ENCODE results near the gene C1QTNF2. TPM values are rescaled to one million over a fixed set of nuclear protein-coding genes. Genes with fewer than 3 reads are reported as not detected.
"Not testable (repeated sequence)": the region's sequence is repeated elsewhere in the genome, so short reads cannot be mapped to it uniquely, and the experiment has no call there.

Gene C1QTNF2
- total RNA-seq, 1 donor from 2014 or later = 0.31 TPM

DNA sequence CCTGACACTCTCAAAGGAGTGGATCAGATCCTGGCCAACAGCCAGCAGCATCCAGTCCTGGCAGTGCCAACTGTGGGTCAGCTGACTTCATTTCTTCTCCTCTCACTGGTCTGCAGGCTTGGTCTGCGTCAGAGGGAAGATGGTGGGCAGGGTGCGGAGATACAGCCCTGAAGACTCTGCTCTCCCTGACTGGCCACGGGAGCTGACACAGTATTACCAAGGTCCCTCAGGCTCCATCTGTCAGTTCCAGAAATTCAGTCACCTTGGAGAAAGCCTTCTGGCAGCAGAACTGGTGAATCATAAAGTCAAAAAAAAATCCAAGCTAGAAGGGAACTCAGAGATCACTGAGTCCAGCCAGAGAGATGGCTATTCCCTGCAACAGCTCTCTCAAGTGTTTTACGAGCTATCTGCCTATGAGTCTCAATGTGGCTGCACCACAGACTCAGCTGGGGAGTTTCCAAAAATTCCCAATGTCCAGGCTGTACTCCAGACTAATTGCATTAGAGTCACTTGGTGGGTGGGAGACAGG lies 27.9 kb downstream of the C1QTNF2 start:
- H3K27me3 Mint-ChIP-seq = no peaks in the 10 kb centered on the region
- DNase-seq (ENCODE audit: extremely low spot score, unreplicated experiment) = no peak
- H3K9me3 Mint-ChIP-seq = no peaks in the 10 kb centered on the region
- no peaks in the 10 kb centered on the region for H3K36me3 Mint-ChIP-seq
- H3K4me1 Mint-ChIP-seq (ENCODE audit: unreplicated experiment) = no peaks in the 10 kb centered on the region
- no peak overlapping the region for H3K27ac Mint-ChIP-seq
- no peak overlapping the region for H3K4me3 Mint-ChIP-seq
- TF ChIP-seq, protein P1, sequence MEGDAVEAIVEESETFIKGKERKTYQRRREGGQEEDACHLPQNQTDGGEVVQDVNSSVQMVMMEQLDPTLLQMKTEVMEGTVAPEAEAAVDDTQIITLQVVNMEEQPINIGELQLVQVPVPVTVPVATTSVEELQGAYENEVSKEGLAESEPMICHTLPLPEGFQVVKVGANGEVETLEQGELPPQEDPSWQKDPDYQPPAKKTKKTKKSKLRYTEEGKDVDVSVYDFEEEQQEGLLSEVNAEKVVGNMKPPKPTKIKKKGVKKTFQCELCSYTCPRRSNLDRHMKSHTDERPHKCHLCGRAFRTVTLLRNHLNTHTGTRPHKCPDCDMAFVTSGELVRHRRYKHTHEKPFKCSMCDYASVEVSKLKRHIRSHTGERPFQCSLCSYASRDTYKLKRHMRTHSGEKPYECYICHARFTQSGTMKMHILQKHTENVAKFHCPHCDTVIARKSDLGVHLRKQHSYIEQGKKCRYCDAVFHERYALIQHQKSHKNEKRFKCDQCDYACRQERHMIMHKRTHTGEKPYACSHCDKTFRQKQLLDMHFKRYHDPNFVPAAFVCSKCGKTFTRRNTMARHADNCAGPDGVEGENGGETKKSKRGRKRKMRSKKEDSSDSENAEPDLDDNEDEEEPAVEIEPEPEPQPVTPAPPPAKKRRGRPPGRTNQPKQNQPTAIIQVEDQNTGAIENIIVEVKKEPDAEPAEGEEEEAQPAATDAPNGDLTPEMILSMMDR (conservative IDR thresholded peaks at IDR 0.05) = no peak

- Mint-ChIP-seq H3K9me3 (no peaks in the 10 kb centered on the region), H3K36me3 (no peaks in the 10 kb centered on the region), H3K4me1 (ENCODE audit: unreplicated experiment) (no peaks in the 10 kb centered on the region), H3K27me3 (no peaks in the 10 kb centered on the region), H3K4me3 (no peak overlapping the region), H3K27ac (no peak overlapping the region)
- TF ChIP-seq, protein P1 (conservative IDR thresholded peaks at IDR 0.05) = no peak
- DNase-seq (ENCODE audit: extremely low spot score, unreplicated experiment) = no peak
Measured at GRCh38 chr5:160341309-160341870, 29.0 kb downstream of the C1QTNF2 start.

DNA sequence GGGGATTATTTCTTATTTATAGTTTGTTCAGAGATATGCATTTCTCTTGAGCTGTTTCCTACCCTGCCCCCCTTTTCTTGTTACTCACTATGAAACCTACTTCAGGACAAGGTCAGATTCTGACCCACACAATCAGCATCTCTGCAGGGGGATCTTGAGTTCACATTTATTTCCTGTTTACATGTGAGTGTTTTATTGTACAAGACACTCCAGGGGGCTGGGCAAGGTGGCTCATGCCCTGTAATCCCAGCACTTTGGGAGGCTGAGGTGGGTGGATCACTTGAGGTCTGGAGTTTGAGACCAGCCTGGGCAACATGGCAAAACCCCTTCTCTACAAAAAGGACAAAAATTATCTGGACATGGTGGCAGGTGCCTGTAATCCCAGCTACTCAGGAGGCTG lies 29.9 kb downstream of the C1QTNF2 start:
- not testable (repeated sequence) for H3K4me1 Mint-ChIP-seq (ENCODE audit: unreplicated experiment); H3K36me3 Mint-ChIP-seq; H3K9me3 Mint-ChIP-seq; DNase-seq (ENCODE audit: extremely low spot score, unreplicated experiment); H3K27me3 Mint-ChIP-seq; H3K27ac Mint-ChIP-seq; H3K4me3 Mint-ChIP-seq

DNA sequence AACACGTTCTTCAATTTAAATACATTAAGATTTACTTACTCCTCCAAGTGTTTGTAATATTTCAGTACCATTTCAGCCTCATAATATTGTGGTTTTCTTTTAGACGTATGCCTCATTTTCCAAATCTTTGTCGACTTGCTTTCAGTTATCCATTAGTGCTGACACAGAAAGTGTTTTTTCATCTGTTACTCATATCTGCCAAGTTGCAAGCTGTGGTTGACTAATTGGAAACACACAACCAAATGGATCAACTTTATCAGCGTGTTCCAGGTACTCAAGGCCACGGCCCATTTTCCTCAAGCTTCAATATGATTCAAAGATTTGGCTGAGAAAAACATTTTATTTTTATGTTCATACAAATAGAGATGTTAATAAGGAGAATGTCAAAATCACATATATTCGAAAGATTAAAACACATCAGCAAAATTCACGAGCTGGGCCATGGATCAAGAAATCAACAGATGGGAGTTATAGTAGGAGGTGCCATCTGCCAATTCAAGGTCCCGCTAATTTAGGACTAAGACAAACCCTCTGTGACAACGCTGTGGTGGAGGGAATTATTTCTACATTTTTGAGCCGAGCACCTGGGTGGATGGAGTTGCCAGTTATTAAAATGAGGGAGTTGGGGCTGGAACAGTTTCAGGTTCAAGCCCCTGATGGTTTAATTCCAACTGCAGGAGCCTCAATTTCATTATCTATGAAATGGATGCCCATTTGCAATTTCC lies 30.9 kb downstream of the C1QTNF2 start:
- Mint-ChIP-seq H3K4me3 (no peak overlapping the region), H3K36me3 (no peaks in the 10 kb centered on the region), H3K27ac (no peak overlapping the region), H3K27me3 (no peaks in the 10 kb centered on the region), H3K4me1 (ENCODE audit: unreplicated experiment) (no peaks in the 10 kb centered on the region), H3K9me3 (no peaks in the 10 kb centered on the region)
- DNase-seq (ENCODE audit: extremely low spot score, unreplicated experiment) = no peak
- TF ChIP-seq, protein P1 (conservative IDR thresholded peaks at IDR 0.05) = no peak

DNA sequence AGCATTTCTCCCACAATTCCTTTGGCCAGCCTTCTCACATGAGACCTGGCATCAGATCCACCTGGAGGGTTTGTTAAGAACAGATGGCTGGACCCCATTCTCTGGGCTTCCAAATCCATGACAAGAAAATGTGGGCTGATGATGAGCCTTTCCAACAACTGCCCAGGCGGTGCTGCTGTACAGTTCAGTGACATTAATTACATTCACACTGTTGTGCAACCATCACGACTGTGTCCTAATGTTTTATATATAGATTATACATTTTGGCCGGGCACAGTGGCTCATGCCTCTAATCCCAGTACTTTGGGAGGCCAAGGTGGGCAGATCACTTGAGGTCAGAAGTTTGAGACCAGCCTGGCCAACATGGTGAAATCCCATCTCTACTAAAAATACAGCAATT lies 35.7 kb downstream of the C1QTNF2 start:
- not testable (repeated sequence) for H3K36me3 Mint-ChIP-seq; H3K4me3 Mint-ChIP-seq; H3K9me3 Mint-ChIP-seq; H3K27me3 Mint-ChIP-seq; H3K27ac Mint-ChIP-seq; H3K4me1 Mint-ChIP-seq (ENCODE audit: unreplicated experiment); DNase-seq (ENCODE audit: extremely low spot score, unreplicated experiment)

DNA sequence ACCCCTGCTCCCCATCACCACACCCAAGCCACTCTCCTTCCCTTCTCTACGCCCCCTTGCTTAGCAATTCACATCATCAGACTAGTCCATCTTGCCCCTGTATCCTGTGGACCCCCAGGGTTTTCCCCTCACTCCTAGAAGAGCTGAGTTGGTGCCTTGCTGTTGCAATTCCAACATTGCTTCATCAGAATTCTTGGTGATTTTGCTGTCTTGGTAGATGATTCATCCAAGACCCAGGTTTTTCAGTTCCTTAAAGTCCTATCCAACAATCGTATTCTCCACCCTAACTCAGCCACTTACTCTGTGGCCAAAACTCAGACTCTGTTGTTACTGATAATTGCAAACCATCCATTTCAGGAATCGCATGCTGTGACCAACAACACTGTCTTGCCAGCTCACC lies 36.7 kb downstream of the C1QTNF2 start:
- H3K27ac Mint-ChIP-seq = no peak overlapping the region
- TF ChIP-seq, protein P1 (conservative IDR thresholded peaks at IDR 0.05) = no peak

More for the DNA sequence above, 36.7 kb downstream of the C1QTNF2 start:
- Mint-ChIP-seq H3K4me1 (ENCODE audit: unreplicated experiment) (no peaks in the 10 kb centered on the region), H3K9me3 (no peaks in the 10 kb centered on the region), H3K27me3 (no peaks in the 10 kb centered on the region), H3K4me3 (no peak overlapping the region), H3K36me3 (no peaks in the 10 kb centered on the region)
- DNase-seq (ENCODE audit: extremely low spot score, unreplicated experiment) = no peak
